KMS-11 (cell line): ENCODE data around the gene MOCS3.
A peak's percentile ranks its signal among the peaks of the same experiment; 100 is the strongest.

Experiments used
- H2AFZ ChIP-seq: fragments of 200-600 bp; sonication (generic); 2 replicates; pipeline ENCODE4 v1.6.1; 2016; ENCODE audit warnings: antibody characterized with exemption, mixed run types, low read depth
- H3K27ac ChIP-seq: fragments of 200-600 bp; sonication (generic); 2 replicates; pipeline ENCODE4 v1.6.1; 2016; ENCODE audit warnings: mild to moderate bottlenecking, mixed run types
- H3K27me3 ChIP-seq: fragments of 200-600 bp; sonication (generic); 2 replicates; pipeline ENCODE4 v1.6.1; 2017; ENCODE audit warnings: mild to moderate bottlenecking, low read depth, mixed run types, moderate library complexity; ENCODE audit not compliant: insufficient read depth
- H3K36me3 ChIP-seq: fragments of 200-600 bp; sonication (generic); 2 replicates; pipeline ENCODE4 v1.6.1; 2017; ENCODE audit warnings: mild to moderate bottlenecking, mixed run types; ENCODE audit not compliant: insufficient read depth
- H3K4me1 ChIP-seq: fragments of 200-600 bp; sonication (generic); 2 replicates; pipeline ENCODE4 v1.6.1; 2016; ENCODE audit warnings: mild to moderate bottlenecking, low read depth, mixed run types; ENCODE audit not compliant: poor library complexity, severe bottlenecking
- H3K4me2 ChIP-seq: fragments of 200-600 bp; sonication (generic); 2 replicates; pipeline ENCODE4 v1.7.0; 2016; ENCODE audit warnings: mild to moderate bottlenecking, mixed run types
- H3K4me3 ChIP-seq: fragments of 200-600 bp; sonication (generic); IDR thresholded peaks from 2 replicates; pipeline ENCODE4 v1.6.1; 2017; ENCODE audit warnings: low read depth, low read length, mixed read lengths; ENCODE audit not compliant: insufficient read depth
- H3K79me2 ChIP-seq: fragments of 200-600 bp; sonication (generic); 2 replicates; pipeline ENCODE4 v1.6.1; 2016; ENCODE audit warnings: low read depth, mixed run types; ENCODE audit not compliant: insufficient read depth
- H3K9ac ChIP-seq: fragments of 200-600 bp; sonication (generic); 2 replicates; pipeline ENCODE4 v1.6.1; 2016; ENCODE audit warnings: mild to moderate bottlenecking, mixed run types
- H4K20me1 ChIP-seq: fragments of 200-600 bp; sonication (generic); 2 replicates; pipeline ENCODE4 v1.6.1; 2016; ENCODE audit warnings: mild to moderate bottlenecking, mixed run types; ENCODE audit not compliant: insufficient read depth
- TF ChIP-seq, protein P1 (sequence below): fragments of 200-600 bp; sonication (generic); conservative IDR thresholded peaks from 2 replicates; pipeline ENCODE4 v1.6.1; 2017; ENCODE audit warnings: low read depth, mild to moderate bottlenecking, antibody characterized with exemption, low read length, moderate library complexity, mixed read lengths

The MOCS3 gene

DNA sequence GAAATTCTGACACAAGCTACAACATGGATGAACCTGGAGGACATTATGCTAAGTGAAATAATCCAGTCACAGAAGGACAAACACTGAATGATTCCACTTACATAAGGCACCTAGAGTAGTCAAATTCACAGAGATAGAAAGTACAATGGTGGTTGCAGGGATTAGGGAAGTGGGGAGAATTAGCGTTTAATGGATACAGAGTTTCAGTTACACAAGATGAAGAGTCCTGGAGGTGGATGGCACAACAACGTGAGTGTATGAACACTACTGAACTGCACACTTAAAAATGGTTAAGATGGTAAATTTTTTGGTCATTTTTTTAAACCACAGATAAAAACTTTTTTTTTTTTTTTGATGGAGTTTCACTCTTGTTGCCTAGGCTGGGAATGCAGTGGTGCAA, 24.7 kb downstream of the MOCS3 start:
- no peak overlapping the region for H3K4me3 ChIP-seq
- H3K27me3 ChIP-seq: peaks cover 6% of the 10 kb centered on the region; the same call in 1 of the 2 replicates
- peaks cover 4% of the 10 kb centered on the region for H3K4me1 ChIP-seq
- H3K79me2 ChIP-seq: no peaks in the 10 kb centered on the region
- no peak overlapping the region for H3K27ac ChIP-seq
- no peak overlapping the region for H3K4me2 ChIP-seq
- H3K9ac ChIP-seq: no peak overlapping the region
- H4K20me1 ChIP-seq: no peaks in the 10 kb centered on the region
- TF ChIP-seq, protein P1, sequence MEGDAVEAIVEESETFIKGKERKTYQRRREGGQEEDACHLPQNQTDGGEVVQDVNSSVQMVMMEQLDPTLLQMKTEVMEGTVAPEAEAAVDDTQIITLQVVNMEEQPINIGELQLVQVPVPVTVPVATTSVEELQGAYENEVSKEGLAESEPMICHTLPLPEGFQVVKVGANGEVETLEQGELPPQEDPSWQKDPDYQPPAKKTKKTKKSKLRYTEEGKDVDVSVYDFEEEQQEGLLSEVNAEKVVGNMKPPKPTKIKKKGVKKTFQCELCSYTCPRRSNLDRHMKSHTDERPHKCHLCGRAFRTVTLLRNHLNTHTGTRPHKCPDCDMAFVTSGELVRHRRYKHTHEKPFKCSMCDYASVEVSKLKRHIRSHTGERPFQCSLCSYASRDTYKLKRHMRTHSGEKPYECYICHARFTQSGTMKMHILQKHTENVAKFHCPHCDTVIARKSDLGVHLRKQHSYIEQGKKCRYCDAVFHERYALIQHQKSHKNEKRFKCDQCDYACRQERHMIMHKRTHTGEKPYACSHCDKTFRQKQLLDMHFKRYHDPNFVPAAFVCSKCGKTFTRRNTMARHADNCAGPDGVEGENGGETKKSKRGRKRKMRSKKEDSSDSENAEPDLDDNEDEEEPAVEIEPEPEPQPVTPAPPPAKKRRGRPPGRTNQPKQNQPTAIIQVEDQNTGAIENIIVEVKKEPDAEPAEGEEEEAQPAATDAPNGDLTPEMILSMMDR: no peak
- H2AFZ ChIP-seq: no peak overlapping the region
- no peaks in the 10 kb centered on the region for H3K36me3 ChIP-seq

DNA sequence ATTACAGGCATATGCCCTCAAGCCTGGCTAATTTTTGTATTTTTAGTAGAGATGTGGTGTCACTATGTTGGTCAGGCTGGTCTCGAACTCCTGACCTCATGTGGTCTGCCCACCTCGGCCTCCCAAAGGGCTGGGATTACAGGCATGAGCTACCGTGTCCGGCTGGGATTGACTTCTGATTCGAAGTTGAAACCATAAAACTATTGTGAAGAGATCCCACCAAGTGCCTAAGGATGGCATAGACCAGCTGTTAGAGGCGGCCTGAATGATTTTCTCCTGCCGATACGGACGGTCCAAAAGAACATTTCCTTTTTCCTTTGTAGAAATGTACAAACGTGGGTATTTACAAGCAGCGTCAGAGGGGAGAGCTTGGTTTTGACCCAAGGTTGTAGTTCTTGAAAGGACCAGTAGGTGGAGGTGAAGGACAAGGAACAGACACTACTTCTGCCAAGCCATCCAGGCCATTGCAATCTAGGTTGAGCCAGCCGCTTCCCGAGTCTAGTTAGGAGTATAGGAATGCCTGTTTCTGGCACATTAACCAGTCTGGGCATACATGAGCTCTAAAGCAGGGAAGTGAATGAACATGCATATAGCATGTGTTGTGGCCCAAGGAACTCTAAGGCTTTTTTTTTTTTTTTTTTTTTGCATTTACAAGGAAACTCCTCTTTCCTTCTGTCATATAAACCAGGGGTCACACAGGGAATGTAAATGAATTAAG, 29.0 kb downstream of the MOCS3 start:
- no peak overlapping the region for H3K4me2 ChIP-seq
- no peaks in the 10 kb centered on the region for H3K36me3 ChIP-seq
- no peaks in the 10 kb centered on the region for H3K79me2 ChIP-seq
- no peak overlapping the region for H3K9ac ChIP-seq
- H3K27me3 ChIP-seq: 0 out of 2 replicates have a peak, but pooled peaks cover 2% of the 10 kb centered on the region
- TF ChIP-seq, protein P1: peak; percentile 96
- H3K4me3 ChIP-seq: no peak overlapping the region
- H4K20me1 ChIP-seq: no peaks in the 10 kb centered on the region
- H3K27ac ChIP-seq: no peak overlapping the region
- no peaks in the 10 kb centered on the region for H3K4me1 ChIP-seq
- peak overlapping the region; percentile 48; the same call in 1 of the 2 replicates for H2AFZ ChIP-seq

DNA sequence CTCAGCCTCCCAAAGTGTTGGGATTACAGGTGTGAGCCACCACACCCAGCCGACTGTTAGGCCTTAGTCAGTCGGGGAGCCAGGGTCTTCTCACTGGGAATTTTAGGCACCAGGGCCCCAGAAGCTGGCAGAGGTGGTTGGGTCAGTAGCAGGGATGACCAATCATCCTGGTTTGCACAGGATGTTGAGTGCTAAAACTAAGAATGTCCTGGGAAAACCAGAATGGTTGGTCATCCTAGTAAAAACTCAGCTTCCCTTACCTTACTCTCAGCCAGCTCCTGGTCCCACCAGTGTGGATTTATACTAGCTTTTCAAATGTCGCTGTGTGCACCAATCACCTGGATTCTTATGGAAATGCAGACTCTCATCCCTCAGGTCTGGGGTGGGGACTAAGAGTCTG, 32.5 kb downstream of the MOCS3 start:
- H3K4me1 ChIP-seq: no peaks in the 10 kb centered on the region
- no peak overlapping the region for H3K27ac ChIP-seq
- no peak overlapping the region for H3K9ac ChIP-seq
- no peaks in the 10 kb centered on the region for H4K20me1 ChIP-seq
- no peak overlapping the region for H3K4me2 ChIP-seq
- no peaks in the 10 kb centered on the region for H3K36me3 ChIP-seq
- H2AFZ ChIP-seq: no peak overlapping the region
- TF ChIP-seq, protein P1: no peak
- H3K27me3 ChIP-seq: 0 out of 2 replicates have a peak, but pooled peaks cover 2% of the 10 kb centered on the region
- no peak overlapping the region for H3K4me3 ChIP-seq
- H3K79me2 ChIP-seq: no peaks in the 10 kb centered on the region

DNA sequence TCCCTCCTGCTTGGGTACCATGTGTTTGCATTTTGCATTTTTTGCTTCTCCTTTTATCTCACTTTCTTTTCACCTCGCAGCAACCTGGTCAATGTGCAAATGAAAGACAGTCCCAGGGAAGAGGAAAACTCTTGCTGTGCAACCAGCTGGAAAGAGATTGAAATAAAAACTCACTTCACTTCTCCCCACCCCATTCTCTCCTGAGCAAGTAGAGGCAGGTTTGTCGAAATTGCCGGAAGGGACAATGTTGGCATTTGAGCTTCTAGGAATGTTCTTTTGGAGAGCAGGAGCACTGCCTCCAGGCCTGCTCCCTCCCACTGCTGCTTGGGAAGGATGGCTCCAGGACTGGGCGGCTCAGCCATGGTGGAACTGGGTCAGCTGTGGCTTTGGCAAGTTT, 33.7 kb downstream of the MOCS3 start:
- H3K4me2 ChIP-seq: no peak overlapping the region
- no peak overlapping the region for H3K4me3 ChIP-seq
- H3K36me3 ChIP-seq: no peaks in the 10 kb centered on the region
- no peak overlapping the region for H3K27ac ChIP-seq
- no peaks in the 10 kb centered on the region for H3K27me3 ChIP-seq
- H3K4me1 ChIP-seq: no peaks in the 10 kb centered on the region
- no peak overlapping the region for H3K9ac ChIP-seq
- H3K79me2 ChIP-seq: no peaks in the 10 kb centered on the region
- H2AFZ ChIP-seq: no peak overlapping the region
- no peaks in the 10 kb centered on the region for H4K20me1 ChIP-seq
- TF ChIP-seq, protein P1: no peak
